ENCODE data around the gene ARMH3.
A peak's percentile ranks its signal among the peaks of the same experiment; 100 is the strongest.
"Not testable (repeated sequence)": the region's sequence is repeated elsewhere in the genome, so short reads cannot be mapped to it uniquely, and the experiment has no call there.

Gene ARMH3

DNA sequence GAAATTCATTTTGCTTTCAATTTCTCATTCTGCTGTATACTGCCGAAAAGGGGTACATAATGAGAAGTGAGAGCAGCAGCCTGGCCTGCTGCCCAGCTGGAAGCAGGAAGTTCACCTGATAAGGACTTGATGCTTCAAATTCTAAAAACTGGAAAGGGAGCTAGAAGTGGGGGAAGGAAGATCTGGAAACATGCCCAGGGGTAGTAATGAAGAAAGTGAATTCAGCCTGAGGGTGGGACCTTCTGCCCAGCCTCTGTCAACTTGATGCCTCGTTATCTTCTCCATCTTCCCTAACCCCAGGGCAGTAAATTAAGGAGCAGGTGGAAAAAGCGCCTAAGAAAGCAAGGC lies 69.4 kb downstream of the ARMH3 start:
- DNase-seq (ENCODE audit: low spot score), result no peak

DNA sequence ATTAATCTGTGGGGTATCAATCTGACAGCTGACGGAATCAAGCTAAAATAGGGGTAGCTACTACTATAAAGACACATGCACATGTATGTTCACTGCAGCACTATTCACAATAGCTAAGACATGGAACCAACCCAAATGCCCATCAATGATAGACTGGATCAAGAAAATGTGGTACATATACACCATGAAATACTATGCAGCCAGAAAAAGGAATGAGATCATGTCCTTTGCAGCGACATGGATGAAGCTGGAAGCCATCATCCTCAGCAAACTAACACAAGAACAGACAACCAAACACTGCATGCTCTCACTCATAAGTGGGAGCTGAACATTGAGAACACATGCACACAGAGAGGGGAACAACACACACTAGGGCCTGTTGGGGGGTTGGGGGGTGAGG lies 75.3 kb downstream of the ARMH3 start:
- DNase-seq (ENCODE audit: low spot score), result not testable (repeated sequence)

DNA sequence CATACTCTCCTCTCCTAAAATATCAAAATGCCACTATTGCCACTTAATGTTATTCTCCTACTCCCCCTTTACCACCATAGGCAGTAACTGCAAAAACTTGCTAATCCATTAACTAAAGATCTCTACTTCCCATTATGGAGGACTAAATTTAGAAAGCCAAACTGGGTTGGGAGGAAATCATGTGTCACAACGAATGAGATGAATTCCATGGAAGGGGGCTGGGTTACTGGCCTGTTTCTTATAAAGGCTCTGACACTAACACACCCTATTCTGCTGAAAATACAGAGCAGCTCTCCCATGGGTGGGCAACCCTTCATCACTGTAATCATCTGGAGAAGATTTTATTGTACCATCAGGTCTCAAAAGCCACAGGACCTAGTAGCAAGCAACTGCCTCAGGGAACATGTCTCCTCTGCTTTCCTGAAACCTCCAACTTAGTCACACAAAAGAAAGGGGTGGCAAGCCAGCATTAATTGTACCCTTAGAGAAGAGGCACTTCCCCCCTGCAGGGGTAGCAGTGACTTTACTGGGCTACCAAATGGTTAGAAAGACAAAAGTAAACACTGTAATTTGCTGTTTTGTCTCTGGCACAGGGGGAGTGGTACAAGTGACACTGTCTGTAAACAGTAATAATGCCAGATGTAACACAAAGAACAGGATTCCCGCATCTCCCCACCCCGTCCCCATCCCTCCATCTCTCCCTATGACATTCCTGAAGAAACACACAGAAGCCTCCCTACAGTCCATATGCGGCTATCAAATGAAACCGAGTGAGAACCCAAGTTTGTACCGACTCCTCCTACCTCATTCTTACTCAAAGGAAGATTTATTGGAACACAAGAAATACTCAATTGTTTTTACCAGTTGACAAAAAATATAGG lies 81.6 kb downstream of the ARMH3 start:
- peak; percentile 29 for DNase-seq (ENCODE audit: low spot score)

DNA sequence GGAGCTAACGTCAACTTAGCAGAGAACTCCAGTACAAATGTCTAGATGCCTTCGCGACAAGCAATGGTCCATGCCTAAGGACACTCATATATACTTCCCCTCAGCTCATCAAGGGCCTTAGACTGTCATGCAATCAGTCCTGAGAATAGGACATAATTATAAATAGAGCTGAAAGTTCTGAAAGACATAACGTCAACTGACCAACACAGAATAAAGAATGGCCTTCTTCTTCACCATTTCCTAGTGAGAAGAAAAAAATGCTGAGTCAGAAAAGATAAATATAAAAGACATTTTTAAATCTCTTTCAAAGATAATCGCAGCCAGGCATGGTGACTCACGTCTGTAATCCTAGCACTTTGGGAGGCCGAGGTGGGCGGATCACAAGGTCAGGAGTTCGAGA lies 83.2 kb downstream of the ARMH3 start:
- DNase-seq (ENCODE audit: low spot score), result no peak

DNA sequence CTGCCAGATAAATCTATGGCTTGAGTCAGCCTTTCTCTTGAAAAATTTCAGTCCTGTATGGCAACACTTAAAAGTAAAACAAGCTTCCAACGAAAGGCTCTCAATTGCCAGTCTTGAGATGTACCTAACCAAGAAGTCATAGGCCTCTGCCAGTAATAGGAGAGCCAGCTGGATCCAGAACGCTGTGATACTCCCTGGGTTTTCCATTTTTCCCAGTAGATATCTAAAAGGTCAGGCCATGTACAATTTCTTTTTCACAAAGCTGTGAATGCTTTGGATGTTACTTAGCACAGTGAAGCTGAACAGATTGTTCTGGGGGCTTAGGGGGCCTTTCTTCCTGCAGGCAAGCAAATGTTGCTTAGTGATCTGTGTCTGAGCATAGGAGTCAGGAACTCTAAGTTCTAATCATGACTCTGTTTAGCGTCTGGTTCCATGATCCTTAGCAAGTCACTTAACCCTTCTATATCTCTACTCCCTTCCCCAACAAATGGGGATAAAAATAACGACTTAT lies 86.5 kb downstream of the ARMH3 start:
- DNase-seq (ENCODE audit: low spot score), result no peak

DNA sequence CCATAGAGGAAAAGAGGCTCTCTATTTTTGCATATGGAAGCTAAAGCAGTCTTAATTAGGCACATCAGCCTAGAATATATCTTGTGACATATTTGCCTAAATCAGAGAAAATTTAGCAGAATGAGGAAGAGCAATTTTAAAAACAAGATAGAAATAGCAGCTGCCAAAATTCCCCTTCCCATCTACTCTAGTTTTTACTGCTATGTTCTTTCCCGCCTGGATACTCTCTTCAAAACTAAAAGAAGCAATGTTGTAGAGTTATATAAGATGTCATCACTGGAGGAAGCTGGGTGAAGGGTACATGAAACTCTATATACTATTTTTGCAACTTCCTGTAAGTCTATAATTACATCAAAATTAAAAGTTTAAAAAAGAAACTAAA lies 87.0 kb downstream of the ARMH3 start:
- DNase-seq (ENCODE audit: low spot score), result no peak

DNA sequence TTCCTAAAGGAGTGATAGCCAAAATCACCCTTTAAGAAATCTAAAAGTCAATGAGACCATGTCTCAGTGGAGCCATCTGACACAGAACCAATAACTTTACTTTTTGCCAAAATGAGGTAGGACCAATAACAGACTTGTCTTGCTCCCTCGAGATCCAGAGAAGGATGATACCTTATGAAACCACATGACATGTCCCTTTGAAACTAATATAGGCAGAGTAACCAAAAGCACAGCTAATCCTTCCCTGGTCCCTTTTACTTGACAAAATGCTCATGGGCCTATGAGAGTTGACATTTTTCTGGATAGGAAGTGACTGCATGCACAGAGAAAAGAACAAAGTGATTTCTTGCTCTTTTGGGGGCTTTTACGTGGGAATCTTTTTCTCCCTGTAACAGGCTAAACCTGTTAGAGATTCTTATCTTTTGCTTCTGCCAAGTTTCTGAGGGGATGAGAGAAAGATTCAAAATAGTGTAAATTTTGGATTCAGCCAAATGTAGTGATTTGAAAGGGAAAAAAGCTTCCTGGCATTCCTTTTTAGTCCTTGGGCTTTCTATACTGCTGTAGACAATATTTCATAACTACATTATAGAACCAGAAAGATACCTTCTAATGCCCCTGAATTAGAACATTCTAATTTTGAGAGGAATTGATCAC lies 87.6 kb downstream of the ARMH3 start:
- no peak for DNase-seq (ENCODE audit: low spot score)

DNA sequence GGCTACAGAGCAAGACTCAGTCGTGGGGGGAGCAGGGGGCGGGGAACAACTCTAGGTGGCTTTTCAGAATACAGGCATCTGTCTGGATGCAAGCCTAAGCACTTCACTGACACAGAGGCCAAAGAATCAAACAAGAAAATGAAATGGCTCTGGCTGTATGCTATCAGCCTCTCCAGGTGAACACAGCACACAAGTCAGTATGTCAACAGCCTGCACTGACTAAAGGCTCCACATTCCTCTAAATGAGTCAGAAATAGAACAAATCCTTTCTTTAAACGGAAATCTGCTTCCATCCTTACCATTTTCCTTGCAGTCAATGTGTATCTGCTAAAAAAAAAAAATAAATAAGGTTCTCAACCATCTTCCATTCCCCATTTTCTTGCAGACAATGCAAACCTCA lies 88.3 kb downstream of the ARMH3 start:
- peak; percentile 36 for DNase-seq (ENCODE audit: low spot score)

DNA sequence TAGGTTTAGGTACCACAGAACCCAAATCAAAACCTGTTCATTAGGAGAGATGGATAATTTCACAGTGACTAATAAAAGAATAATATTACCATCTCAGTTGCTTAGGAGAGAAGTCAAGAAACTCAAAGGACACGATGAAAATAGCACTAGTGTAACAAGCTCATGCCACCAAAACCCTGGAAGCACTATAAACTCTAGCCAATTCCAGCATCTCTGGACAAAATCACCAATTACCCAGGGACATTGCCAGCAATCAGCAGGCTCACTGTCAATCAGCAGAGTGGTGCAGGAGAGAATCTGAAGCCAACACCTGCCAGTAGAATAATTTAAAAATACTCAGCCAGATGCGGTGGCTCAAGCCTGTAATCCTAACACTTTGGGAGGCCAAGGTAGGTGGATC lies 88.9 kb downstream of the ARMH3 start:
- no peak for DNase-seq (ENCODE audit: low spot score)

DNA sequence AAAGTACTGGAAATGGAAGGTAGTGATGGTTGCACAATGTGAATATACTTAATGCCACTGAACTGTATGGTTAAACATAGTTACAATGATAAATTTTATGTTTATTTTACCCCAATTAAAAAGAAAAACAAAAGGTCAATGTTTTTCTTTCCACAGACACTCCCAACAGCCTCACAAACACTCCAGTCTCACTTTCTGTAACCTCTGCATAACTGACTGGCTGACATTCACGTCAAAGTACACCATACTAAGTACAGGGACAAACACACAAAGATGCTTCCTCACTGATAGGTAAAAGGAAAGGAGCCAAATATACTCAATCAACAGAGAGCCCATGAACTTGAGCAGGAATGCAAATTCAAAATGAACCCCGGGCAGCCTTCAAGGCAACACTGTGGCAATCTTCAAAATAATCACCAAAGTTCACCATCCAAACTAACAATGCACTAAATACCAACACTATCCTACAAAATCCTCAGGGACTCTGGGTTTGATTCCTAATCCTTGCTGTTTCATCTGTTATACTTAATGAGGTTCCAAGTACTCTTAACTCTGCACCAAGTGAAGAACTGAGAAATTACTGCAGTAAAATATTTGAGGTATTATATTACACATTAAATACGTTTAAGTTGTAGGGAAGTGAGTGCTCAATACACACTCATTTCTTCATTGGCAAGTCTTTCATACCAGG lies 90.8 kb downstream of the ARMH3 start:
- DNase-seq (ENCODE audit: low spot score), result no peak

DNA sequence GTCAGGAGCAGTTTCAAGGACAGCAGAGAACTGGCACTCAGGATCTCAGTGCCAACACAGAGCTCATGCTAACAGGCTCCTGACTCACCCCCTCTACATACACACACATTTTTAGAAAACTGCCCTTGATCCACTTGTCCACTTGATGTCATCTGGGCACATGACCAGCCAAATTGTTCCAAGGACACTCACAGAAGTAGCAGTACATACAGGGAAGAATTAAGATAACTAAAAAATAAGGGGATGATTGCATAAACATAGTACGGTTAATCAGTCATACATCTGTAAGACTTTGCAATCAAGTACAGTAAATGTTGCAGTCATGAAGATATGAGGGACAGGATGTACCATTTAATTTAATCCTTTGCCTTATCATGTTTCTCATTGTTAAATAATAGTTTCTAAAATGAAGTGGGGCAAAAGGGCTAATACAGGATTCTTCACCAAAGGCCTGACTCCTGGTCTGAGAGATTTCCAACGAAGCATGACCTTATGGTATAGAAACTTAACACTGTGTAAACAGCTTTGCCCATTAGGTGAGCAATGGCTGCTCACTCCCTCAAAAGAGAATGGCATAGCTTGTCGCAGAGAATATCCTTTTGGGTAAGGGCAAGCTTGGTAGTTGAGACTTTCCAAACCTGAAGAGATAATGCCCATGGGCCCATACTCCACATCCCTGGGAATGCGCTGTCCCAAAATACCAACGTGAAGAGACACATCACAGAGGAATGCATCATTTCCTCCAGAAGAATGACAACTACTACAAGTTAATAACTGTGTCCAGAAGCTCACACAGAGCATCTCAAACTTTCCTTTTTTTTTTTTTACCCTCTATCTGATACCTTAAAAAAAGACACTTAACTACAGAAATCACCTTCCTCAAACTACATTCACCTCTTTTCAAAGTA lies 94.1 kb downstream of the ARMH3 start:
- DNase-seq (ENCODE audit: low spot score), result peak; percentile 68

DNA sequence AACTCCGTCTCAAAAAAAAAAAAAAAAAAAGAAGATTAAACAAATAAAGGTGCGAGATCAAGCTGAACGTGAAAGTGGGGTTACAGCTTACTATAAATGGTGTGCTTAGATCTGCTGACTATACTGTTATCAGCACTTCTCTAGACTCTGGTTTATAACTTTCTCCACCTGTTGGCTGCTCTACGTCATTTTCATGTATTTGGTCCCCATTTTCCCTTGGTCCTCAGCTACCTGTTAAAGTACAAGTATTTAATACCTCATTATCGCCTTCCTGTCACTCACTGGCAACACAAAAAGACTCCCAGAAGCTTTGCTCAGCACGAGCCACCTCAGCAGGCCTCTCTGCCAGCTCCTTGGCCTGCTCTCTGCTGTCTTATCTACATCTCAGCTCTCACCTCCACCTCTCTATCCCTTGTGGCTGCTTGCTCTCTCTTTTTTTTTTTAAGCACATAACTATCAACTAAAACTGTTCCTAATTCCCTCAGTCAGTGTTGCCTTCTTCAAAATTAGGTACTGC lies 95.0 kb downstream of the ARMH3 start:
- no peak for DNase-seq (ENCODE audit: low spot score)

DNA sequence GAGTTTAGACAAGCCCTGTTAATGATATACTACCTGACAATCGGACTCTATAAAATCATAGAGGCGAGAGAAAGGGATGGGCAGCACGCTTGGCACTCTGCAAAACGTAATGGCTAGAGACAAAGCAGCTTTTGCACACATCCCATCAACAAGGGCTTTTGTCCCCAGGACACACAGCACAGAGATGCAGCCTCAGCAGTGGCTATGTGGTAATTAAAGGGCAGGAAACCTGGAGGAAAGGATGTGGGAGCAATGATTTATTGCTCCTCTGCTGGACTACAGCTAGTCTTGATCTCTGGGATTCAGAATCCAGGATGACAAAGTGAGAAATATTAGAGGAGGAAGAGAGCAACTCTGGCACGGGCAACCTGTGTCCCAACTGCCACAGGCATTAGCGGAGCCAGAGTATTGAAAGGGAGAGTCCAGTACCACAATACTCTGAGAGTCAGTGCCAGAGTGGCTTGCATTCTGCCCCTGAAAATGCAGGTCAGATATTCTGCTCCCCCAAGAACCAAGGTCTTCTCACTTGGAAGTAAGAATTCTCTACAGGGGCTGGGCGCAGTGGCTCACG lies 96.5 kb downstream of the ARMH3 start:
- DNase-seq (ENCODE audit: low spot score), result no peak

DNA sequence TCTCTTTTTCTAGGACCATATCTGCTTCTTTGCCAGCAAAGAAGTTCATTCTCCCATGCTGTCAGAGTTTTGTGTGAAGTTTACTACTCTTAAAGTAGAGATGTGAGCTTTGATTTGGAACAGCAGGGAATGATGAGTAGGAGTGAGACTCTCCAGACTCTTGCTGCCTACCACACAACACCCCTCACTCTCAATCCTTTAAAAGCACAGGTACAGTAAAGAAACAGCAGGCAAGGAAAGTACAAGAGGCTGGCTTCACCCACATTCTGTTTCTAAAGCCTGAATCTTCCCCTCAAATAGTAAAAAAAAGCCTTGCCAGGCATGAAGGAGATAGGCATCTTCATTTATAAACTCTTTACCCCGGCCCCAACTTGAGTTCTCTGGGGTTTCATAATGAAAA lies 97.3 kb downstream of the ARMH3 start:
- DNase-seq (ENCODE audit: low spot score), result no peak

DNA sequence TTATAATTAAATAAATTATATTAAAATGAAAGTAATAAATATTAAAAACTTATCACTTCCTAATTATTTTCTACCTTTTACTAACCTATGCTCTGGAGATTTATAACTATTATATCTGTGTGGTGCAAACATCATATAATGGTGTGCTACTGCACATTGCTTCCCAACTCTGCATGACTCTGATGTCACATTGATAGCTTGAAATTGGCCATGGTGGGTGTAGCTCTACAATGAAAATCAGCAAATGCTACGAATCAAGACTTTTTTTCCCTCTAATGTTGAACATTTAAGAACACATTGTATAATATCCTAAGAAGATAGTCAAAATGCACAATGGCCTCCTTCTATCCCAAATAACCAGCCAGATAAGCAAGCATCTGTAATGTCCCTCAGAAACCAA lies 99.1 kb downstream of the ARMH3 start:
- DNase-seq (ENCODE audit: low spot score), result no peak

DNA sequence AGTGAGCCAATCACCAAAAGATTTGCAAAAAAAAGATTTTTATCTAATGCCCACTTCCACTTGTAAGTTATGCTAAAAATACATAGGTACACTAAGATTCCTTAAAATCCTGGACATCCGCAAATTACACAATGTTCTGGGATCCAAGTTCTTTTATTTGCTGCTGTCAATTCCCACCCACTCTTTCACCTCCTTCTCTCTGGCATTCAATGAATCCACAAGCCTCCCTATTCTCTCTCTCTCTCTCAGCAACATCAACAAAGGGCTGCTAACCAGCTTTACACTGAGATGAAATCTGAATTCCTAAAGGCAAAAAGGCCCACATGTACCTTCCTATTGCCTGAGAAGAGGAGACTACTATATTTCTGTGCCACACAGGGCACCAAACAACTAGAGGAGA lies 99.9 kb downstream of the ARMH3 start:
- no peak for DNase-seq (ENCODE audit: low spot score)

DNA sequence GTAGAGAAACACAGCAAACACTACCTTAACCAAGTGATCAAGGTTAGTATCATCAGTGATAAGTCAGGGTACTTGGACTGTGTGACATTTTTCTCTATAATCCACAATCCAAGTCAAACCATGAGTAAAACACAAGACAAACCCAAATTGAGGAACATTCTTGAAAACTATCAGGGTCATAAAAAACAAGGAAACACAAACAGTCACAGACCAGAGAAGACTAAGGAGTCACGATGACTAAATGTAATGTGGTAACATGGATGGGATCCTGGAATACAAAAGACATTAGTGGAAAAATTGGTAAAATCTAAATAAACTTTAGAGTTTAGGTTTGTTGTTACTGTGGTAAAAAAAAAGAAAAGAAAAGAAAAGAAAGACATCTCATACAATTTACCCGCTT lies 103.8 kb downstream of the ARMH3 start:
- no peak for DNase-seq (ENCODE audit: low spot score)

DNA sequence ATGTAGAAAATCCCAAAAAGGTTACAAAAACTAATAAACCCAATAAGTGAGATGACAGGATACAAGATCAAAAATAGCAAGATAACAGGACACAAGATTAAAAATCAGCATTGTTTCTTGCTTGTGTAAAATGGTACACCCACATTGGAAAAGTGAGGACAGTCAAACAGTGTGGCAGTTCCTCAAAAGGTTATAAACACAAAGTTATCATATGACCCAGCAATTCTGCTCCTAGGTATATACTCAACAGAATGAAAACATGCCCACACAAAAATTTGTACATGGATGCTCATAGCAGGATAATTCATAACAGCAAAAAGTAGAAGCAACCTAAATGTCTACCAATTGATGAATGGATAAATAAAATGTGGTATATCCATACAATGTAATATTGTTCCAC lies 105.8 kb downstream of the ARMH3 start:
- DNase-seq (ENCODE audit: low spot score), result no peak

DNA sequence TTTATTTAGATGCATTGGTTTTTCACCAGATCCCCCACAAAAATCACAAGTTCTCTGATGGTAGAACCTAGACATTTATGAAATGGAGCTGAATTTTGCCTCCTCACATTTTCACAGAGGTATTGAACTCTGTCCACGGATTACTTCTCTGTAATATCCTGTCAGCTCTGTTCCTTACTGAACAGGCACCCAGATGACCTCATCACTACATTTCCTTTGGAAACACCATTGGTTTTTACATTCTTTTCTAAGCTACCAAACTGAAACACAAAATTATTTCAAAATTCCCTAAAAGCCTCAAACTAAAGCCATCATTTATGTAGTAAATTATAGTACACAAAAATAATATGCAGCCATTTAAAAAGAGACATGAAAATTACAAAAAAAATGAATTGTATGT lies 114.1 kb downstream of the ARMH3 start:
- DNase-seq (ENCODE audit: low spot score), result peak; percentile 19

DNA sequence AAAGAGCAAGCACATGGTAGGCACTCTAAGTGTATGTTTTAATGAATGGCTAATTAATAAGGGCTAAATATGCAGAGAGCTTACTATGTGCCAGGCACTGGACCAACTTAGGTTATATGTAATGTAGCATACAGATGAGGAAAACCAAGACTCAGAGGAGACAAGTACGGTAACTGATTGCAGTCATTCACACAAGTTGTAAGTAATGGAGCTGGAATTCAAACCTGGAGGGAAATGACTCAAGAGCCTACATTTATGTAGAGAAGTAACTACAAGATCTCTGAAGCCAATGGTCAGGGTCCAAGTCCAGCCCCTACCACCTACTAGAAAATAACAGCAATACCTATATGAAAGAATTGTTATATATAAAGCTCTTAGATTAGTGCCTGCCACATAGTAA lies 115.1 kb downstream of the ARMH3 start:
- no peak for DNase-seq (ENCODE audit: low spot score)

DNA sequence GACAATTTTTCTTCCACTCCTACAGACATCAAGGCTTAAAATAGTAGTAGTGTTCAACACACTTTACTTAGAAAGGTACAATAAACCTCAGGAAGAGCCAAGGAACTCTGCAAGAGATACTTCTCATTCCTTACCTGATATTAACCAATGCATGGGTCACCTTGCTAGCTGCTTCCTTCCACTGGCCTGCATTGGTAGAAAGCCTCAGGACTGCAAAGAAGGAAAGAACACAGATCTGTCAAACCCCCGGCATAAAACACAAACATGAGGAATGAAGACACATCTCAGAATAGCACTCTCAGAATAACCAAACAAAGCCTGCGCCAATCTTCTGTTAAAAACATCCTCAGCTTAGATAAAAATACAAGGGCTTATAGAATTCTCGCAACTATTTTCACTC lies 116.2 kb downstream of the ARMH3 start:
- no peak for DNase-seq (ENCODE audit: low spot score)
